DND-41 (cell line): ENCODE results near the gene RSAD2.

Source experiments
- EZH2 ChIP-seq: IDR thresholded peaks from 3 replicates; pipeline ENCODE4 v1.6.1; 2012; ENCODE audit warnings: borderline replicate concordance, low read depth, mild to moderate bottlenecking, moderate library complexity, low read length, inconsistent platforms; ENCODE audit not compliant: severe bottlenecking
- TF ChIP-seq, protein P1 (sequence below): IDR thresholded peaks from 2 replicates; pipeline ENCODE4 v1.5.1; 2012; ENCODE audit warnings: borderline replicate concordance, low read length, moderate library complexity, mild to moderate bottlenecking; ENCODE audit not compliant: poor library complexity, severe bottlenecking; ENCODE audit errors: extremely low read depth

DNA sequence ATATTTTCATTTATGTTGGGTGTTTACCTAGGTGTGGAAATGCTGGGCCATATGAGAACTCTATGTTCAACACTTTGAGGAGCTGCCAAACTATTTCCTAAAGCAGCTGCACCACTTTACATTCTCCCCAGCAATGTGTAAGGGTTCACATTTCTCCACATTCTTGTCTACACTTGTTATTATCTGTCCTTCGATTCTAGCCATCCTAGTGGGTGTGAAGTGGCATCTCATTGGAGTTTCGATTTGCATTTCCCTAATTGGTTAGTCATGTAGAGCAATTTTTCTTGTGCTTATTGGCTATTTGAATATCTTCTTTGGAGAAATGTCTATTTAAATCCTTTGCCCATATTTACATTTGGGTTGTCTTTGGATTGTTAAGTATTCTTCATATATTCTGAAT is 61.5 kb downstream of the RSAD2 start:
- TF ChIP-seq, protein P1, sequence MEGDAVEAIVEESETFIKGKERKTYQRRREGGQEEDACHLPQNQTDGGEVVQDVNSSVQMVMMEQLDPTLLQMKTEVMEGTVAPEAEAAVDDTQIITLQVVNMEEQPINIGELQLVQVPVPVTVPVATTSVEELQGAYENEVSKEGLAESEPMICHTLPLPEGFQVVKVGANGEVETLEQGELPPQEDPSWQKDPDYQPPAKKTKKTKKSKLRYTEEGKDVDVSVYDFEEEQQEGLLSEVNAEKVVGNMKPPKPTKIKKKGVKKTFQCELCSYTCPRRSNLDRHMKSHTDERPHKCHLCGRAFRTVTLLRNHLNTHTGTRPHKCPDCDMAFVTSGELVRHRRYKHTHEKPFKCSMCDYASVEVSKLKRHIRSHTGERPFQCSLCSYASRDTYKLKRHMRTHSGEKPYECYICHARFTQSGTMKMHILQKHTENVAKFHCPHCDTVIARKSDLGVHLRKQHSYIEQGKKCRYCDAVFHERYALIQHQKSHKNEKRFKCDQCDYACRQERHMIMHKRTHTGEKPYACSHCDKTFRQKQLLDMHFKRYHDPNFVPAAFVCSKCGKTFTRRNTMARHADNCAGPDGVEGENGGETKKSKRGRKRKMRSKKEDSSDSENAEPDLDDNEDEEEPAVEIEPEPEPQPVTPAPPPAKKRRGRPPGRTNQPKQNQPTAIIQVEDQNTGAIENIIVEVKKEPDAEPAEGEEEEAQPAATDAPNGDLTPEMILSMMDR, result no peak
- TF ChIP-seq EZH2, result no peak
